HT1080 (cell line): ENCODE results near the gene BTBD9. TPM values are rescaled to one million over a fixed set of nuclear protein-coding genes. Genes with fewer than 3 reads are reported as not detected.

Source experiments
- DNase-seq: peaks from one replicate; pipeline ENCODE4 v3.0.0-alpha.2; 2015; ENCODE audit warnings: low read depth
- total RNA-seq: library from RNA; depleted of rRNA; stranded (reverse); fragments of >200 nt; shearing (Covaris generic); gene quantifications from 2 replicates; pipeline ENCODE4 v1.2.3, GENCODE V29; 2014

Gene BTBD9
- total RNA-seq, 1 experiment from 2014 or later = 5.5 TPM

- no peak for DNase-seq
Observed at GRCh38 chr6:38599966-38600550, 39.7 kb downstream of the BTBD9 start.

GRCh38 chr6:38599261-38599660 is 40.5 kb downstream of the BTBD9 start:
- DNase-seq = no peak

- no peak for DNase-seq
Observed at GRCh38 chr6:38593998-38594665, 45.6 kb downstream of the BTBD9 start.

GRCh38 chr6:38593409-38593808 is 46.3 kb downstream of the BTBD9 start:
- DNase-seq = no peak

- DNase-seq = no peak
Observed at GRCh38 chr6:38591439-38591838, 48.3 kb downstream of the BTBD9 start.

GRCh38 chr6:38589367-38589720 is 50.4 kb downstream of the BTBD9 start:
- no peak for DNase-seq

- DNase-seq = peak; percentile 44
Observed at GRCh38 chr6:38588631-38589366, 50.9 kb downstream of the BTBD9 start.

- DNase-seq = no peak
Observed at GRCh38 chr6:38587766-38588362, 51.9 kb downstream of the BTBD9 start.

- no peak for DNase-seq
Observed at GRCh38 chr6:38586992-38587391, 52.7 kb downstream of the BTBD9 start.

- DNase-seq = no peak
Observed at GRCh38 chr6:38584731-38585130, 55.0 kb downstream of the BTBD9 start.

GRCh38 chr6:38583523-38583922 is 56.2 kb downstream of the BTBD9 start:
- DNase-seq = no peak

GRCh38 chr6:38580030-38580429 is 59.7 kb downstream of the BTBD9 start:
- DNase-seq = no peak

- peak; percentile 31 for DNase-seq
Observed at GRCh38 chr6:38579010-38579628, 60.6 kb downstream of the BTBD9 start.

- no peak for DNase-seq
Observed at GRCh38 chr6:38578075-38578474, 61.7 kb downstream of the BTBD9 start.

GRCh38 chr6:38577492-38577891 is 62.2 kb downstream of the BTBD9 start:
- no peak for DNase-seq

- no peak for DNase-seq
Observed at GRCh38 chr6:38573801-38574395, 65.8 kb downstream of the BTBD9 start.

GRCh38 chr6:38572186-38572813 is 67.4 kb downstream of the BTBD9 start:
- no peak for DNase-seq

GRCh38 chr6:38571721-38572120 is 68.0 kb downstream of the BTBD9 start:
- peak; percentile 4 for DNase-seq

- no peak for DNase-seq
Observed at GRCh38 chr6:38570750-38571149, 69.0 kb downstream of the BTBD9 start.

- peak; percentile 66 for DNase-seq
Observed at GRCh38 chr6:38567436-38567835, 72.3 kb downstream of the BTBD9 start.
